Measurements from ENCODE around the gene U2SURP.

DNA sequence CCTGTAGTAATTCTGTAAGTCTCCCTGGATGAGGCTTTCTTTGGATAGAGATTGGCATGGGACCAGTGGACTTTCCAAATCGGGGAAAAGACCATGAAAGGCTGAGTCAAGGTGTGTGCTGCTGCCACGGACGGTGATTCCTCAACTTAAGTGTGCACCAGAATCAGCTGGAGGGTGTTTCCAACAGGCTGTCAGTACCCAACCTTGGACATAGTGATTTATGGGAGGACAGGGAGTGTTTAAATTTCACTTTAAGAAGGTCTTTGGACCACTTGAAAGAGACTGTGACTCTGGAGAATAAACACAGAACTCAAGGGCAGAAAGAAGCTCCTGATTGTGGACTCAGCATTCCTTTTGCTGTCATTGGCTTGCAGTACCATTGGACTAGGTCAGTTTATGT lies 97.8 kb downstream of the U2SURP start:
- TF ChIP-seq CTCF (IDR thresholded peaks at IDR 0.05) (no peak), POLR2A (IDR thresholded peaks at IDR 0.05) (no peak), EP300 (IDR thresholded peaks at IDR 0.05) (no peak)
